Prostate gland (tissue), 2 donors: ENCODE results near the gene GOLGA1.

Experiments
- CTCF ChIP-seq, 4 experiments: fragments of 200-600 bp in 2 of 4; fragments of 450-650 bp in 2 of 4; sonication (generic) in 2 of 4; IDR thresholded peaks; 1 replicate in 3 of 4; 2 replicates in 1 of 4; pipeline ENCODE4 v1.5.1; 2016 to 2019; ENCODE audit warnings: antibody characterized with exemption in 4 of 4, mild to moderate bottlenecking in 2 of 4, moderate library complexity in 2 of 4
- POLR2AphosphoS5 ChIP-seq: sonication (generic); formaldehyde crosslinking; IDR thresholded peaks from one replicate; pipeline ENCODE4 v1.6.1; 2017; ENCODE audit warnings: antibody characterized with exemption

DNA sequence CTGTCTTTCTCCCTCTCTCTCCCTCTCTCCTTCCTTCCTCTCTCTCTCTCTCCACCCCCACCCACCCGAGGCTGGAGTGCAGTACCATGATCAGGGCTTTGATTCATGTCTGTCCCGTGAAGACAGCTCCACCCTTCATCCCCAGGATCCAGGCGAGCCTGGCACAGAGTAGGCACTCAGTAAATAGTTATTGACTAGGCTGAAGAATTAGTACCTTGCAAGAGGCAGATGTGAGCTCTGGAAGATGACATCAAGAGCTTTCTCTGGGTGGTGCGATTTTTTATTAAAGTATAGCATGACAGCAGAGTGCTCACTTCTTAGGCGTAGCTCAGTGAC, 111.6 kb downstream of the GOLGA1 start:
- no peak for TF ChIP-seq POLR2AphosphoS5
- no peak for TF ChIP-seq CTCF (IDR thresholded peaks at IDR 0.05)
